Subcutaneous adipose tissue (tissue), 4 donors: ENCODE measurements around the gene CELSR1. TPM values are rescaled to one million over a fixed set of nuclear protein-coding genes. Genes with fewer than 3 reads are reported as not detected.

ENCODE experiments used
- total RNA-seq, 4 donors: library from RNA; depleted of rRNA; stranded (reverse); fragments of >200 nt; gene quantifications; one replicate each; pipeline ENCODE4 v1.1.0, GENCODE V29; 2016
- TF ChIP-seq, protein P1 (sequence below): fragments of 450-650 bp; IDR thresholded peaks from one replicate; pipeline ENCODE4 v1.5.1; 2016; ENCODE audit warnings: low read depth, mild to moderate bottlenecking, control low read depth, antibody characterized with exemption, moderate library complexity

The CELSR1 gene
- total RNA-seq, 4 donors from 2014 or later, result 0.16 to 5.6 (median 1.5) TPM

DNA sequence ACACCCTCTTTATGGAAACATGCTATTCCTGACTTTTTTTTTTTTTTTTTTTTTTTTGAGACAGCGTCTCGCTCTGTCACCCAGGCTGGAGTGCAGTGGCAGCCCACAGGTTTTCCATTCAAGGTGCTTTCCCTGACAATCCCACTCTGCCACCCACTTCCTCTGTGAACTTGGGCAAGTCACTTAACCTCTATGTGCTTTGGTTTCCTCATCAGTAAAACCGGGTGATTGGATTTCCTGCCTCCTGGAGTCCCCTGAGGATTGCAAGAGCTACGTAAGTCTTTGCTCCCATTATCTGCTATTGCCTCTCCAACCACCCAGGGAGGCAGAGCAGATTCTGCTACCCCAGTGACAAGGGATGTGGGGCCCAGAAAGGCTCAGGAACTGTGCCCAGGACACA is 54.1 kb downstream of the CELSR1 start:
- TF ChIP-seq, protein P1, sequence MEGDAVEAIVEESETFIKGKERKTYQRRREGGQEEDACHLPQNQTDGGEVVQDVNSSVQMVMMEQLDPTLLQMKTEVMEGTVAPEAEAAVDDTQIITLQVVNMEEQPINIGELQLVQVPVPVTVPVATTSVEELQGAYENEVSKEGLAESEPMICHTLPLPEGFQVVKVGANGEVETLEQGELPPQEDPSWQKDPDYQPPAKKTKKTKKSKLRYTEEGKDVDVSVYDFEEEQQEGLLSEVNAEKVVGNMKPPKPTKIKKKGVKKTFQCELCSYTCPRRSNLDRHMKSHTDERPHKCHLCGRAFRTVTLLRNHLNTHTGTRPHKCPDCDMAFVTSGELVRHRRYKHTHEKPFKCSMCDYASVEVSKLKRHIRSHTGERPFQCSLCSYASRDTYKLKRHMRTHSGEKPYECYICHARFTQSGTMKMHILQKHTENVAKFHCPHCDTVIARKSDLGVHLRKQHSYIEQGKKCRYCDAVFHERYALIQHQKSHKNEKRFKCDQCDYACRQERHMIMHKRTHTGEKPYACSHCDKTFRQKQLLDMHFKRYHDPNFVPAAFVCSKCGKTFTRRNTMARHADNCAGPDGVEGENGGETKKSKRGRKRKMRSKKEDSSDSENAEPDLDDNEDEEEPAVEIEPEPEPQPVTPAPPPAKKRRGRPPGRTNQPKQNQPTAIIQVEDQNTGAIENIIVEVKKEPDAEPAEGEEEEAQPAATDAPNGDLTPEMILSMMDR, result no peak

DNA sequence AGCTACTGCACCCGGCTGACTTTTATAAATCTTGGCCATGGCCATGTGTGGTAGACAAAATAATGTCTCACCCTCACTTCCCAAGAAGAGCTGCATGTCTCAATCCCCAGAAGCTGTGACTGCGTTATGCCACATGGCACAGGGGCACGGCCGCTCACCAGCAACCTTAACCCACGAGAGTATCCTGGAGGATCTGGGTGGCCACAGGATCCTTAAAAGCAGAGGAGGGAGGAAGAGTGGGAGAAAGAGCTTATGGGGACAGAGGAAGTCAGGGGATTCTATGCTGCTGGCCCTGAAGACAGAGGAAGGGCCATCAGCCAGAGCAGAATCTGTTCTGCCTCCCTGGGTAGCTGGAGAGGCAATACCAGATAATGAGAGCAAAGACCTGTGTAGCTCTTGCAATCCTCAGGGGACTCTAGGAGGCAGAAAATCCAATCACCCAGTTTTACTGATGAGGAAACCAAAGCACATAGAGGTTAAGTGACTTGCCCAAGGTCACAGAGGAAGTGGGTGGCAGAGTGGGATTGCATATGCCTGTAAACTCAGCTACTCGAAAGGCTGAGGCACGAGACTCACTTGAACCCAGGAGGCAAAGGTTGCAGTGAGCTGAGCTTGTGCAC is 55.3 kb downstream of the CELSR1 start:
- TF ChIP-seq, protein P1, result no peak

DNA sequence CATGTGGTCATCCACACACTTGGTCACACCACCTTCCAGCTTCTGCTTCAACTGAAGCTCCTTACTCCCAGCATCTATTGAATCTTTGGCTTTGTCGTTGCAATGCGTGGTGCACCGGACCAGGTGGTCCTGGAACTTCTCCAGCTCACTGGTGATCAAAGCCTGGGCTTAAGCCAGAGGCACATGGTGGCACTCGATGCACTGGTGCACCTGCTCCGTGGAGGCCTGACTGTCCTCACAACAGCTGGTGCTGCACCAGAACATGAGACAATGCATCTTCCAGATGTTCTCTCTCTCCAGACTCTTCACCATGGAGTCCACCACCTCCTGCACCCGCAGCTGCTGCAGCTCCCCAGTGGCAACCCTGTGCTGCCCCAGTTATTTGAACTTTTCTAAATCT is 56.0 kb downstream of the CELSR1 start:
- TF ChIP-seq, protein P1, result no peak

DNA sequence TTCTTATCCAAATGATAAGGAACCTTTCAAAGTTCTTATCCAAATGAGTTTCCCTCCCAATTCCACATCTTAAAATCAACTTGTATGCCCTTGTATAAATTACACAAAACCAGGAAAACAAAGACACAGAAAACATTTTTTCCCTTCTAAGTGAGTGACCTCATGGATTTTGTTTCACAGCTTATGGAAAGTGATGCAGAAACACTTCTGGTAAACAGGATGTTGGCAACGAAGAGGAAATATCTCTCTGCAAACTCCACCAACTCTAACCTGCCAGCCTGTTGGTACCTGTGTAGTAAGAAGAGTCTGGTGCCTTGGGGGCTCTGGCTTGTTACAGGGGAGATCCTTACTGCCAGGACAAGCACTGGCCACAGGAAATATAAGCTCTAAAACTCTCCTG is 57.0 kb downstream of the CELSR1 start:
- TF ChIP-seq, protein P1, result no peak

DNA sequence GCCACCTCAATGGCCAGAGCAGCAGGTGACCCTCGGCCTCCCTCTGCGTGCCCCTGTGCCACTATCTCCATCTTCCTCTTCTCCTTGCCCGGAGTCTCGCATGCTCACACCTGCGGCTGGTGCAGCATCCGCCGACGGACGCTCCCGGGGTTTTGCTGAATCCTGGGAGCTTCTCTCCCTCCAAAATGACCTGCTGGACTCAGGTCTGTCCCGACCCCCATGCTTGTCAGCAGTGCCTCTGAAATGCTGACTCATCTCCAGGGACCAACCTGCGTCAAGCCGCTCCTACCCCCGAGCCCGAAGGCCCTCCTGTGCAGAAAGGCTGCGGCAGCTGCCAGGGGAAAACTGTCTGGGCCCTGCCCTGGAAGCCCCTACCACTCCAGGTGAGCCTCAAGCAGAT is 58.4 kb downstream of the CELSR1 start:
- TF ChIP-seq, protein P1, result no peak

DNA sequence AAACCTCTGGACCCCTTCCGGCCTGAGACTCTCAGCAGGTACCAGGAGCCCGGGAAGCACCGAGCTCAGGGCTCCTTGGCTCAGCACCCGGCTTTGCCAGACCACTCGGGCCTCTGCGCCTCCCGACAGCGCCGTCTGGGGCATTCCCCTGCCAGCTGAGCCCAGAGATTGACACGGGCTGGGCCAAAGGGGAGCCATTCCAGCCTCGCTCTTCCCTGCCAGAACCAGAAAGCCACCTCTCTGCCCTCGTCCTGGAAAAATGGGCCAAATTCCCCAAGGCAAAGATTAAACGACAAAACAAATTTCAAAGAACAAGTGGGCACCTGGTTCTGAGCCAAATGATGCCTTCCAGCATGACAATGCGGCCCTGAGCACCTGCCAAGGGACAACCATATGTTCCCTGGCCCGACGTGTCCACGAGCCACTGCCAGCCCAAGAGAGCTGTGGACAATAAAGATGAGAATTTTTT is 59.3 kb downstream of the CELSR1 start:
- TF ChIP-seq, protein P1, result no peak

DNA sequence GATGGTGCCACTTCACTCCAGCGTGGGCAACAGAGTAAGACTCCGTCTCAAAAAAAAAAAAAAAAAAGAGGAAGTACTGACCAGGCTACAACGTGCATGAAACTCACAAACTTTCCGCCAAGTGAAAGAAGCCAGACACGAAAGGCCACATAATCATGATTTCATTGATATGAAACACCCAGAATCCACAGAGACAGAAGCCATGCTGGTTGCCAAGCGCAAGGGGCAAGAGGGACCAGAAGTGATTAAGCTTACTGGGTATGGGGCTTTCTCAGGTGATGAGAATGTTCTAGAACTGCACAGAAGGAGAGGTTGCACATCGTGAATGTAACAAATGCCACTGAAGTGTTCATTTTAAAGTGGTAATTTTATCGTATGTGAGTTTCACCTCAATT is 60.9 kb downstream of the CELSR1 start:
- TF ChIP-seq, protein P1, result no peak
